HG03442 (cell line): ENCODE measurements around the gene SRSF10.
"Not testable (repeated sequence)": the region's sequence is repeated elsewhere in the genome, so short reads cannot be mapped to it uniquely, and the experiment has no call there.

ENCODE experiments used
- ATAC-seq: cut with Tn5 transposase; IDR thresholded peaks from one replicate; pipeline ENCODE4 v1.9.1; 2021; ENCODE audit warnings: mild to moderate bottlenecking, moderate library complexity; ENCODE audit not compliant: unreplicated experiment

SRSF10 gene

DNA sequence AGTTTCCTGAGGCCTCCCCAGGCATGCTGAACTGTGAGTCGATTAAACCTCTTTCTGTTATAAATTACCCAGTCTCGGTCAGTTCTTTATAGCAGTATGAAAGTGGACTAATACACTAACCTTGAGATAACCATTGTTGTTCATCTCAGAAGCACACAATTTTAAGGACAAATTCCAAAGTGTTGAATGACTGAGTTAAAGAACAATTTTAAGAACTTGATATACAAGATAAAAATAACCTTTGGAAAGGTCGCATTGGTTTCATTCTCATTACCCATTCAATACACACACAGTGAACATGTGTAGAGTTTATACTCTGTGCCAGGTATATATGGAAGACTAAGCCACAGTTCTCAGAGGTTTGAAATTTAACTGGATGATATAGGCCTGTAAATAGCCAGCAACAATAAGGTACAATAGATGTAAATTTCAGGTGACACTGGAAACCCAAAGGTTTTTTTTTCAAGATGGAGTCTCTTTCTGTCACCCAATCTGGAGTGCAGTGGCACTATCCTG lies 19.1 kb upstream of the SRSF10 start:
- ATAC-seq, result no peak

DNA sequence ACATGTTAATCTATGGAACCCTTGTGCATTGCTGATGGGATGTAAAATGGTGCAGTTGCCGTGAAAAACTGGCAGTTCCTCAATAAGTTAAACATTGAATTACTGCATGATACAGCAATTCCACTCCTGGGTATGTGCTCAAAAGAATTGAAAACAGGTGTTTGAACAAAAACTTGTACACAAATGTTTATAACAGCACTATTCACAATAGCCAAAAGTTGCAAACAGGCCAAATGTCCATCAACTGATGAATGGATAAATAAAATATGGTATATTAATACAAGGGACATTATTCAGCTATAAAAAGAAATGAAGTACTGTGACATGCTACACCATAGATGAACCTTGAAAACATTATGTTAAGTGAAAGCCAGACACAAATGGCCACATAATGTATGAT lies 17.7 kb upstream of the SRSF10 start:
- no peak for ATAC-seq

DNA sequence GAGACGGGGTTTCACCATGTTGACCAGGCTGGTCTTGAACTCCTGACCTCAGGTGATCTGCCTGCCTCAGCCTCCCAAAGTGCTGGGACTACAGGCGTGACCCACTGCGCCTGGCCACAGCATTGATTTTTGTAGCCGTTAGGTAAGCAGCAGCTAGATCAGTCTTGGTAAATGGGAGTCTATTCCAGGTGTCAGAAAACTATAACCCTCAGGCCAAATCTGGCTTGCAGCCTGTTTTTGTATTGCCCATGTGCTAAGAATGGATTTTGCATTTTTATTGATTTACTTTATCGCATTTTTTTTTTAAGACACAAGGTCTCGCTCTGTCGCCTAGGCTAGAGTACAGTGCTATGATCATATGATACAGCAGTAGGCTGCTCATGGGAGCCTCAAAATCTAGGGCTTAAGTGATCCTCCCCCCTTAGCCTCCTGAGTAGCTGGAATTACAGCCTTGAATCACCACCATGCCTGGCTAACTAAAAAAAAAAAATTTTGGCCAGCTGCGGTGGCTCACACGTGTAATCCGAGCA lies 16.6 kb upstream of the SRSF10 start:
- no peak for ATAC-seq

DNA sequence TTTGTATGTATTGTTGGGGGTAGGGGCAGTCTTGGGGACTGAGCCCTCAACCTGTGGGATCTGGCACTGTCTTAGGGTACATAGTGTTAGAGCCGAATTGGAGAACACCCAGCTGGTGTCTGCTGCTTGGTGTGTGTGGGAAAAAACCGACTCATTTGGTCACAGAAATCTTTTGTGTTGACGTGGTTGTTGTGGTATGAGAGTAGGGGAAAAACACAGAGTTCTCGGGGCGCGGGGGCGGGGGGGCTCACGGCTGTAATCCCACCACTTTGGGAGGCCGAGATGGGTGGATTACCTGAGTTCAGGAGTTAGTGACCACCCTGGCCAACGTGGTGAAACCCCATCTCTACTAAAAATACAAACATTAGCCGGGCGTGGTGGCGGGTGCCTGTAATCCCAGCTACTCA lies 15.3 kb upstream of the SRSF10 start:
- no peak for ATAC-seq

DNA sequence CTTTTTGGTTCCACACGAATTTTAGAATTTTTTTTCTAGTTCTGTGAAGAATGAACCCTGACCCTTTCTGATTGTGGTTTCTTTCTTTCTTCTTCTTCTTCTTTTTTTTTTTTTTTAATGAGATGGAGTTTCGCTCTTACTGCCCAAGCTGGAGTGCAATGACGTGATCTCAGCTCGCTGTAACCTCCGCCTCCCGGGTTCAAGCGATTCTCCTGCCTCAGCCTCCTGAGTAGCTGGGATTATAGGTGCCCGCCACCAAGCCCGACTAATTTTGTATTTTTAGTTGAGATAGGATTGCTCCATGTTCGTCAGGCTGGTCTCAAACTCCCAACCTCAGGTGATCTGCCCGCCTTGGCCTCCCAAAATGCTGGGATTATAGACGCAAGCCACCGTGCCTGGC lies 11.9 kb upstream of the SRSF10 start:
- not testable (repeated sequence) for ATAC-seq

DNA sequence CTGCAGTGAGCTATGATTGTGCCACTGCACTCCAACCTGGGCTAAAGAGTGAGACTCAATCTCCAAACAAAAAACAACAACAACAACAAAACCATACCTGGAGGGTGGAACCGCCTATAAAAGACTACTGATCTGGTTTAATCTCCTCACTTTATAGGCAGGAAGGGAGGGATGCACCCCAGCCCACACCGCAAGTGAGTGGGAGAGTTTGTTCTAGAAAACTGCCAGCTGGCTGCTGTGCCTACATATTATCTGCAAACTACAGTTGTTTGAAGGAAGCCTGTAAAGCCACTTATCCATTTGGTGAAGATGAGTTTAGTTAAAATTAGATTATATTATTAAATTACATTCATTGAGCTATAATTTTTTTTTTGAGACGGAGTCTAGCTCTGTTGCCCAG lies 9.1 kb upstream of the SRSF10 start:
- no peak for ATAC-seq

DNA sequence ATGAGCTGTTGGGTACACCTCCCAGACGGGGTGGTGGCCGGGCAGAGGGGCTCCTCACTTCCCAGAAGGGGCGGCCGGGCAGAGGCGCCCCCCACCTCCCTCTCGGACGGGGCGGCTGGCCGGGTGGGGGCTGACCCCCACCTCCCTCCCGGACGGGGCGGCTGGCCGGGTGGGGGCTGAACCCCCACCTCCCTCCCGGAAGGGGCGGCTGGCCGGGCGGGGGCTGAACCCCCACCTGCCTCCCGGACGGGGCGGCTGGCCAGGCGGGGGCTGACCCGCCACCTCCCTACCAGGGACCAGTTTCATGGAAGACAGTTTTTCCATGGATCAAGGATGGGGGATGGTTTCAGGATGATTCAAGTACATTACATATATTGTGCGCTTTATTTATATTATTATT lies 6.9 kb upstream of the SRSF10 start:
- ATAC-seq, result not testable (repeated sequence)

DNA sequence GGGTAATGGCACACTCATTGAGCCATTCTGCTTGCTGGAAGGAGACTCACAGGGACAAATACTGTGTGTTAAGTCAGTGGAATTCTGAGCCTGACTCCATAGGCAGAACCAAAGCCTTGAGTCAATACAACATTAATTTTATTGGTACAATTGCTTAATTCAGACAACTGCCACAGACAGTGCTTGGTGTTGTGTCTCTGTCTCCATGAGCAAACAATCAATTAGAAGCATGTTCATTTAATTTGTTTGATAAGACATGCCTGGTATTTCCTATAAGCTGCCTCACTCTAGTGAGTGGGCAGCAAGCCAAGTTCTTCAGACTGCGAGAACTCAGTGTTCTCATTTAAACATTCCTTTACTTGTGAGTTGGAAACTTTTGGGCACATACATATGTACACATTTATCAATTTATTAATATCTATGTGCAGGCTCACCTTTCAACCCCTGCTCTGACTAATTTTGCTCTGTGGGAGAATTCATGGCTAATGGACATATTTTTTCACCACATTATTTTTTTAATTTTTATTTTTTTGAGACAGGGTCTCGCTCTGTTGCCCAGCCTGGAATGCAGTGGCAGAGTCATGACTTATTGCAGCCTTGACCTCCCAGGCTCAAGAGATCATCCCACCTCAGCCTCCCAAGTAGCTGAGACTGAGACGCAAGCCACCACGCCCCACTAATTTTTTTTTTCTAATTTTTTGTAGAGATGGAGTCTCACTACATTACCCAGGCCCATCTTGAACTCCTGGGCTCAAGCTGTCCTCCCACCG lies 4.5 kb upstream of the SRSF10 start:
- ATAC-seq, result no peak

DNA sequence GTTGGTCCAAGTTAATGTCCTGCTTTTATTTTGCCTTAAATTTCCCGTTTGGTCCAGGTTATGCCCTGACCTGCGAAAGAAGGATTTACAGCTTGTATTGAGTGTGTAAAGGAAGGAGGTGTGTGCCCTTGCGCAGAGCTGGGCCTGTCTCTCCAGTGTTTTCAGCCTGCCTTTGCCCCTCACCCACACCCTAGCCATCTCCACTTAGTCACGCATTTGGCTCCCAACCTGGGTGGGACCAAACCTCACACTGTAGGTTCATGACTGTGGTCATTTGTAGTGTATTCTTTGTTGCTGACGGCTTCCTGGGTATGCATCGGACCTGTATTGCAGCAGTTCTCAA lies 572 bp upstream of the SRSF10 start:
- ATAC-seq, result peak; percentile 21

DNA sequence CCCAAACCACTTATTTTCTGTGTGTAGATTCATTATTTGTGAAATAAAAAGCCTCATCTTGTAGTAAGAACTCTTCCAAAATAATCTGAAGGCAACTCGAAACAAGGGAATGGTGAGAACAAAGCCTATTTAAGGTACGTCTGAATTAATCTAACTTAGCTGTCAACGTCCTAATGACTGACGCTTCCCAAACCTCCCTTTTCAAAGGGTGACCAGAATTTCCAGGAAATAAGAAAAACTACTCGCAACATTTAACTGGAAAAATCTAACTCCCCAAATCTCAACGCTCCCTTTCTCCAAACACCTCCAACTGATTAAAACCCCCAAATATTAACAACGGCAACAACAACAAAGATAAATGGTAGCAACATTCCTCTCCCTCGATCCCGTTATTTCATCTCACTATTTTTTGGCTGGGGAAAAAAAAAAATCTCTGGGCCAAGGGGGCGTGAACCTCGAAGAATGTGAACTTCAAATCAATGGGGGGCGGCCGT lies 693 bp downstream of the SRSF10 start:
- no peak for ATAC-seq

DNA sequence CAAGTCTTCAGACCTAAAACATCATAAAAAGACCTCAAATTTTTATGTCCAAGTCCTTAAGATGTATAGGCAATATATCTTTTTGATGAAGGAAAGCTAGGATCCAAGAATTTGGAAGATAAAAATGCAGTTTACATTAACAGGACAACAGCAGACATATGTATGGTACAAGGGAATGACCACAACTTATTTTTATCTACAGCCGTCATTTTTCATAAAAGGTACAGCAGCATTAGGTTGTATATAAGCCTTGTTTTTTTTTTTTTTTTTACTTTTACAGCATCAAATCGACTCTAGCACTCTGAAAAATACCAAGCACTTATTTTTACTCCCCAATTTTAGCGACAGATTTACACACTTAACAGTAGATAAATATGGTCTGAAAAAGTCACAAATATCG lies 1.3 kb downstream of the SRSF10 start:
- ATAC-seq, result no peak

DNA sequence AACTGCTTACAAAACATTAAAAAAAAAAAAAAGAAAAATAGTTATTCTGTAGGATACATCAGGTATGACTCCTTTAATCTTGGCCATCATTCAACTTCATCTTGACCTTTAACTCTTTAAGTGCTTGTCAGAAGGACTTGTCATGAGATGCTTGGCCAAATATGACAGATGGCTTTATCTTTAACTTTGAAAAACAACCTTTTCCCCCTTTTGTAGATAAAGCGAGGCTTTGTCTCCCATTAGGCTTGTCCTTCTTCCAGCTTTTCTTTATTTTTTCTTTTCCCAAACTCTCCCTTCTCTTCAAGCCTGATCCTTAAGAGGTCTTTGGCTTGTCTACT lies 2.3 kb downstream of the SRSF10 start:
- no peak for ATAC-seq

DNA sequence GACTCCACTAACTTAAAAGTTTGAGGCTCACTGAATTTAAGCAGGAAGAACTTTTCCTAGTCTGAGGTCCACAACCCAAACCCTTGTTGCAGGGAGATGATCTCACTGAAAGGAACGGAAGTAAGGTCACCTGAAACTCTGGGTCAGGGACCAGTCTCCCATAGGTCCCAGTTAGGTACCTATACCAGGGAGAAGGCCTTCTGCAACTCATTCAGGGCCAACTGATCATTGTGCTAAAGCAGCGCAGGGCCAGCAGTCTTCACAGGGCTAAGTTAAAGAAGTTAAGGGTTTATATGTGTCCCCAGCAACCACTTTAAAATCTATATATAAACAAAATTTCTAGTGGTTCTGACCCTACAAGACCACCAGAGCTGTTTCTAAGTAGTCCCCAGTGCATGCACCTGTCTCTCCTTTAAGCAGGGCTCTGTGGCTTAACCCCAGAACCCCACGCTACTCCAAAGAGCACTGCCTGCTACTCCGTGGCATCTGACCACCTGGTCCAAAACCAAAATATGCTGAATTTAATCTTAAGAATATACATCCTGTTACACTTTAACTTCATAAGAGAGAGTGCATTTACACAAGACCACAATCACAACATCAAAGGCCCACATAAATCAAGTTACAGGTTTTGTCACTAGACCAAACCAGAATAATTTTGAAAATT lies 2.8 kb downstream of the SRSF10 start:
- no peak for ATAC-seq

DNA sequence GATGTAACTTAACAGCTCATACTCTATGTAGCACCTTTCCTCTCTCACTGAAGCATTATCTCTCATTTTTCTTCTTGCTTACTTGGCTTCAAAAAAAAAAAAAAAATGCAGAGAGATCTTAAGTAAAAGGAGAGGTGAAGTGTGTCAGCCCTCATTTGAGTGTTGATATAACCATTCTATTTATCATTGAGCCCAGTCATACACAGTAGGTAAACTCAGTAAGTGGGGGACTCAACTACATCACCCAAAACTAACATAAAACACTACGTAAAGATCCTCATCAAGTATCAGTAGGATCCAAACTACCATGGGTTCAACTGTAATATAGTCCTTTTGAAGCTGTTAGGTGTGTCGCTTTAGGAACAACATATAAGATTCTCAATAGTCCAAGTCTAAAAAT lies 12.3 kb downstream of the SRSF10 start:
- no peak for ATAC-seq

DNA sequence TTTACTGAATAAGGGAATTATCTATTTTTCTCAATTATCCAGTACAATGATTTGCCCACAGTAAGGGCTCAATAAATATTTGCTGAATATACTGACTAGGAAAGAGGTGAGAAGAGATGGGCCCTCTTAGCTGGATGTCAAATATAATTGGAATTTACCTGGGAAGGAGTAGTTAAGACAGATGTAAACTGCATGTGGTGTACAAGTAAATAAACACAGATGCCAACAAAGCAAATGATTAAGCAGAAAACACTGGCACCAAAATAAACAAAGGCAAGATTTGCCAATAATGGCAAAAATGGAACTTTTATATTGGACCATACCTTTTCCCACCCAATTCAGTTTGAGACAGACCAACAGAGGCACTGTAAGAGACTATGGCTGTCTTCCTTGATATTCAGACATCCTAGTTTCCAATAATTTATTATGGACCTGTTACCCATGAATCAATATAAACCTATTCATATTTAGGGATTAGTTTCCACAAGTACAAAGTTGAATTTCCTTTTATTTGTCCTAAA lies 13.1 kb downstream of the SRSF10 start:
- ATAC-seq, result no peak

DNA sequence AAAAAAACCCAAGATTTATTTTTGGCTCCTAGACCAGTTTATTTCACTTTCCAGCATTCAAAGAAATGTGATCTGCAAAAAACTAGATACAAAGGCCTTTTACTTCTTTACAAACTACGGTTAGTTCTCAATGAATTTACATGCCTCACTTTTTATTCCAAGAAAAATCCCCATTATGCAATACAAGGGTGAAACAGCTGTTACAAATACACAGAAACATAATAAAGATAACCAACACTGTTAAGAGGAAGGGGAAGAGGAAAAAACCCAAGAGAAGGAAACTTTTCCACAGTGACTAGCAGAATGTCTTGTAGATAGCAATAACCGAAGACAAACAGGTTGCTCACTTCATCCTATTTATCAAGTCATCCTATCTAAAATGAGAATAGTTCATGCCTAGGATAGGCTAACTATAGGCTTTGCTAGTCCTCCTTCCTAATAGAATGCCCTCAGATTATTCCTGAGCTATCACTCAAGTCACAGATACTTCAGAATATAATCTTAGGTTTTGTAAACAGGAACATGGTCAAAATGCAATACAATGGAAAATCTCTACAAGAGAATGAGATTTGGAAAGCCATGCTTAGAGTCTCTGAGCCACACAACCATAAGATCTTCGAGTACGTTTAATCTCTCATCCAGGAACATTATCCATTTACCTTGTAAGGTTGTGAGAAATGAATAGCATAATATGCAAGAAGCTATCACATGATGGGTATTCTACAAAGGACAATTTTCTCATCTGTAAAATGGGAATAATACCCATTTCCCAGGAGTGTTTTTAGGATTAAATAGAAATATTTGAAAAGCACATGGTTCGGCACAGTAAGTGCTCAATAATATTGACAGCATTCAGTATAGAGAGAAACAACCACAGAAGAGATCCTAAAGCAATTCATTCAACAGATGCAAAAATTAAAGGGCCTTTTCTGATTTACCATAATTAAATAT lies 15.1 kb downstream of the SRSF10 start:
- ATAC-seq, result no peak

DNA sequence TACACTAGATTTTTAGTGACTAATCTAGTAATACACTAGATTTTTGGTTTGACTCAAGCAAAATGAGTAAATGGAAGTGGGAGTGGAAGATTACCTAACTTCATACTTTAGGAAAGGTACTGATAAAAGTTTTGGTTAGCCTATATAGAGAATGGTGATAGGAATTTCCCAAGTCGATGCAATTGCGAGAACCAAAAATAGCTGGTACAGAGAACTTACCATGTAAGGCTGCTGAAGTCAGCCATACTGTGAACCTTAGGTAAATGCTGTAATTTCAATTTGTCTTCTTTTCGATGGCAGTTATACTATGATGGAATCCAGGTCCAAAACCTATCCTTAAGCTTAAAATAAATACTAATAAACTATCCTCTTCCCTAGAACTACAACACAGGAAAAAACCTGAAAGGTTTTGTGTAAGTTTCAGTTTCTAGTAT lies 15.9 kb downstream of the SRSF10 start:
- ATAC-seq, result no peak

DNA sequence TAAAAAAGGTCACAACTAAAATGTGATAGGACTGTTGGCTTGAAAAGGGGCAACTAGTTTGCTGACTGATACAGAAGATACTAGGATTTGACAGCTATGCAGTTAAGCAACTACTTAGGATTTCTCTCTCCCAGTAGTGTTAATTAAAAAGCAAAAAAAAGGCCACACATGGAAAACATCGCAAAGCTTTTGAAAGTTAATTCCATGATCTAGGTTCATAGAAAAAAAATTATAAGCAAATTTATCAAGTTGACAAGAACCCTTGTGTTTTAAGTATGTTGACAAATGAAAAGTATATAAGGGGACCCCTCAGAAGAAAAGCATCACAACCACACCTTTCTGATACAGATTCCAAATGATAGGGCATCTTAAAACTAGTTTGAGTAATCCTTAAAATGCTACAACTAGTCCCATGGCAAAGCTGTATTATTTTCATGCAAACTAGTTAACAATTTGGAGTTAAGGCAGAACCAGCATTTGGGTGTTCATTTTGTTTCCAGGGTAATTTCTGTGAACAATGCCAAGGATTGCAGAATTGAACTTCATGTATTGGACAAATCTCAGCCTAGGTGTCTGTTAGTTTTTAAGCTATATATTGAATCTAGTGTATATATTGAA lies 16.4 kb downstream of the SRSF10 start:
- no peak for ATAC-seq

DNA sequence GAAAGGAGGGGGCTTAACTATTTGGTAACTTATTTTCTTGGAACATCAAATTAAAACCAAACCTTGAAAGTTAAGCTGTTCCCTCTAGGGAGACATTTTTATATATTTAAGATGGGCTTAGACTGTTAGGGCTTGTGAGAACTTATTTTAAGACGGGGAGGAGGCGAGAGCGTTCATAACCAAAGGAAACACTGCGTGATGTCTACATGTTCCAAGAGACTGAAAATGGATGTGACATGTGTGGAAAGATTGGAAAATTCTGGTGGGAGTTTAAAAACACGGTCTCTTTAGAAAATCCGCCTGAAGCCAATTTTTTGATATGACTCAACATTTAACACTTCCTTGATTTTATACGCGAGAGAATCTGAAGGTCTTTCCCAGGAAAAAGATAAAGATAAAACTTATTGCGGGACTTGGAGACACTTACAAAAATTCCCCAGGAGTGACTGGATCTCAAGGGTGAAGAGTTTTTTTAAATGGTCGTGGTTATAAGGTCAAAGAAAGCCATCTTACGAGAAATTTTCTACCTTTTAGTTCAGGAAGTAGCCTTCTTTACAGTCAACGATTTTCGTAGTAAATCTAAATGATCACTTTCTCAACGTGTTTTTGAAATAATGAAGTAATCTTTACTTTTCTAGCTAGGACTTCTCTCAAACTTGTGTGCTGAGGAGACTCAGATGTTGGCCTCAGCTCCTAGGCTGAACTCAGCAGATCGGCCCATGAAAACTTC lies 19.7 kb downstream of the SRSF10 start:
- no peak for ATAC-seq
